Raji (cell line): Measurements from ENCODE around the gene RADIL.

Experiments
- POLR2A ChIP-seq: IDR thresholded peaks from 2 replicates; pipeline ENCODE4 v1.6.1; 2011; ENCODE audit warnings: low read depth, low read length, control low read depth; ENCODE audit not compliant: insufficient read depth

The RADIL gene

GRCh38 chr7:4788627-4789189 is 94.8 kb downstream of the RADIL start:
- TF ChIP-seq POLR2A: no peak

- no peak for TF ChIP-seq POLR2A
These were observed 95.4 kb downstream of the RADIL start for GRCh38 chr7:4787947-4788626.

- TF ChIP-seq POLR2A: no peak
These were observed 96.0 kb downstream of the RADIL start for GRCh38 chr7:4787541-4787940.

GRCh38 chr7:4786015-4786414 is 97.5 kb downstream of the RADIL start:
- TF ChIP-seq POLR2A: no peak

- TF ChIP-seq POLR2A: no peak
These were observed 98.1 kb downstream of the RADIL start for GRCh38 chr7:4785371-4785770.

GRCh38 chr7:4784799-4785198 is 98.7 kb downstream of the RADIL start:
- TF ChIP-seq POLR2A: no peak

GRCh38 chr7:4783762-4784351 is 99.7 kb downstream of the RADIL start:
- TF ChIP-seq POLR2A: no peak

- TF ChIP-seq POLR2A: no peak
These were observed 100.2 kb downstream of the RADIL start for GRCh38 chr7:4783292-4783652.

GRCh38 chr7:4782333-4783291 is 100.9 kb downstream of the RADIL start:
- TF ChIP-seq POLR2A: no peak

- no peak for TF ChIP-seq POLR2A
These were observed 102.0 kb downstream of the RADIL start for GRCh38 chr7:4781366-4782069.

- TF ChIP-seq POLR2A: no peak
These were observed 104.4 kb downstream of the RADIL start for GRCh38 chr7:4779118-4779517.

GRCh38 chr7:4775848-4776623 is 107.5 kb downstream of the RADIL start:
- TF ChIP-seq POLR2A: no peak

- TF ChIP-seq POLR2A: peak; percentile 91
These were observed 108.2 kb downstream of the RADIL start, which contains the start of gene AP5Z1 for GRCh38 chr7:4775250-4775847. Gene AP5Z1 (plus strand): TSS chr7:4775623. CDS start chr7:4775716, 93 bp downstream.
